Right lobe of liver (tissue), 6 donors: ENCODE measurements around the gene FITM1. TPM values are rescaled to one million over a fixed set of nuclear protein-coding genes. Genes with fewer than 3 reads are reported as not detected.

Experiments
- ATAC-seq, 4 donors: fragments of 200-7000 bp; cut with Tn5 transposase; one replicate each; pipeline ENCODE4 v1.9.1; 2020; ENCODE audit warnings: mild to moderate bottlenecking in 4 of 4, moderate library complexity in 4 of 4
- DNase-seq, 3 donors: peaks; one replicate each; pipeline ENCODE4 v3.0.0-alpha.2; 2020
- H3K27ac ChIP-seq, 3 donors: fragments of 200-600 bp; one replicate each; pipeline ENCODE4 v1.8.0; 2022
- H3K27me3 ChIP-seq, 2 donors: fragments of 200-600 bp; one replicate each; pipeline ENCODE4 v1.8.0; 2022
- H3K36me3 ChIP-seq, 4 donors: fragments of 200-600 bp; sonication (generic) in 1 of 4; one replicate each; pipeline versions ENCODE4 v1.5.1 to v1.8.0; 2017 to 2022; ENCODE audit warnings: control low read depth in 1 of 4
- H3K4me1 ChIP-seq, 4 donors: fragments of 200-600 bp; sonication (generic) in 1 of 4; one replicate each; pipeline versions ENCODE4 v1.5.1 to v1.8.0; 2017 to 2022; ENCODE audit warnings: control low read depth in 1 of 4
- H3K4me3 ChIP-seq, 3 donors: fragments of 200-600 bp; one replicate each; pipeline ENCODE4 v1.8.0; 2022
- H3K9me3 ChIP-seq, 4 donors: fragments of 200-600 bp; sonication (generic) in 1 of 4; one replicate each; pipeline versions ENCODE4 v1.5.1 to v1.8.0; 2017 to 2022; ENCODE audit warnings: control low read depth in 1 of 4
- POLR2A ChIP-seq: fragments of 450-650 bp; IDR thresholded peaks from one replicate; pipeline ENCODE4 v1.6.1; 2017; ENCODE audit warnings: antibody characterized with exemption, mild to moderate bottlenecking
- whole genome bisulfite sequencing: methylation state at CpG from one replicate; pipeline ENCODE4 v1.1.6; 2018; ENCODE audit warnings: low coverage, low lambda C conversion rate; ENCODE audit not compliant: insufficient coverage; ENCODE audit errors: missing lambda C conversion rate; 5-methylcytosine and 5-hydroxymethylcytosine counted together
- intact Hi-C, 2 donors: fragments of 100-400 bp; cut with DNase I; formaldehyde crosslinking; loops; one replicate each; pipeline versions ENCODE4 v1.11.2 to v1.14.1; 2022
- total RNA-seq, 6 experiments: library from RNA; depleted of rRNA in 2 of 6; stranded (reverse); fragments of >200 nt in 2 of 6; fragmentation: NEBNext Ultra II Directional in 3 of 6; extraction: Animal tissue kit (Norgen Biotek cat#: 25700) in 3 of 6; gene quantifications; one replicate each; pipeline versions ENCODE4 v1.1.0 to v1.2.4, GENCODE V29; 2016 to 2023
- TF ChIP-seq, protein P1 (sequence below), 4 donors: fragments of 200-600 bp in 3 of 4; fragments of 450-650 bp in 1 of 4; IDR thresholded peaks; one replicate each; pipeline versions ENCODE4 v1.5.1 to v1.8.0; 2016 to 2022; ENCODE audit warnings: antibody characterized with exemption in 4 of 4, mild to moderate bottlenecking in 2 of 4
- donor health status: DM: no; HTN: yes; CAD: no.
- donor health status: DM: no; HTN: no; CAD: no.
- donor health status: DM: no; HTN: no; CAD: no.
- donor health status: DM: no; HTN: yes; CAD: no.
- donor health status: DM: no; HTN: yes; CAD: no.

The FITM1 gene
- total RNA-seq, 6 experiments from 2014 or later = 1.5 to 32.5 (median 9.3) TPM

DNA sequence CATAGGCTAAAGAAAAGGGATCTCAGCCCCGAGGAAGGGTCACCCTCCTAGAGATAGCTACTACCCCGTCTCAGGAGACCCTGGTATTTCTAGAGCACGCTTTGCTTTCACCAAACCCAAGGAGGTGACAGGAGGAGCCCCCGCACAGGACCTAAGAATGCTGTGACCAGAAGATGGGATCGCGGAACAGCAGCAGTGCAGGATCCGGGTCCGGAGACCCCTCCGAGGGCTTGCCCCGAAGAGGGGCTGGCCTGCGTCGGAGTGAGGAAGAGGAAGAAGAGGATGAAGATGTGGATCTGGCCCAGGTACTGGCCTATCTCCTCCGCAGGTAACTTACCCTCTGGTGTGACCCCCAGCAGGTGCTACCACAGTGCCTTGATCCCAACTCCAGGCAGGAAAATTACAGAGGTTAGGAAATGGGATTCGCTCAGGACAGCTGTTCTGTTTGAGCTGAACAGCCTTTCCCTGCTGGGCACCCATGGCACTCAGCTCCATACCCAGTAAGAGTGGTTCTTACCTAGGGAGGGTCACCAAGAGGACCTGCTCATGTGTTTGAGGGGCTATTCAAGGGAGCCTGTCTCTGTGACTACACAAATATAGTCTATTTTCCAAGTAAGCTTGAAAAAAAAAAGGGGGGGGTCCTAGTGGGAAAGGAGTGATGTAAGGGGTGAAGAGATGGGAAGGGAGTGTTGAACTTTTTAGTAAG, 14.9 kb upstream of the FITM1 start:
- intact Hi-C loops = no loop called here
- Histone ChIP-seq H3K36me3 (peaks cover 0 to 36% (median 12%) of the 10 kb centered on the region in 4 donors), H3K4me3 (peak overlapping the region; percentile 50 to 82 (median 82)), H3K27ac (peak overlapping the region; percentile 88 to 100 (median 89)), H3K27me3 (no peaks in the 10 kb centered on the region), H3K9me3 (no peaks in the 10 kb centered on the region), H3K4me1 (peaks cover 0 to 27% (median 9%) of the 10 kb centered on the region in 4 donors)
- ATAC-seq = no peak
- WGBS = 0% methylated on average over 10 of the region's 14 CpGs
- TF ChIP-seq, protein P1, sequence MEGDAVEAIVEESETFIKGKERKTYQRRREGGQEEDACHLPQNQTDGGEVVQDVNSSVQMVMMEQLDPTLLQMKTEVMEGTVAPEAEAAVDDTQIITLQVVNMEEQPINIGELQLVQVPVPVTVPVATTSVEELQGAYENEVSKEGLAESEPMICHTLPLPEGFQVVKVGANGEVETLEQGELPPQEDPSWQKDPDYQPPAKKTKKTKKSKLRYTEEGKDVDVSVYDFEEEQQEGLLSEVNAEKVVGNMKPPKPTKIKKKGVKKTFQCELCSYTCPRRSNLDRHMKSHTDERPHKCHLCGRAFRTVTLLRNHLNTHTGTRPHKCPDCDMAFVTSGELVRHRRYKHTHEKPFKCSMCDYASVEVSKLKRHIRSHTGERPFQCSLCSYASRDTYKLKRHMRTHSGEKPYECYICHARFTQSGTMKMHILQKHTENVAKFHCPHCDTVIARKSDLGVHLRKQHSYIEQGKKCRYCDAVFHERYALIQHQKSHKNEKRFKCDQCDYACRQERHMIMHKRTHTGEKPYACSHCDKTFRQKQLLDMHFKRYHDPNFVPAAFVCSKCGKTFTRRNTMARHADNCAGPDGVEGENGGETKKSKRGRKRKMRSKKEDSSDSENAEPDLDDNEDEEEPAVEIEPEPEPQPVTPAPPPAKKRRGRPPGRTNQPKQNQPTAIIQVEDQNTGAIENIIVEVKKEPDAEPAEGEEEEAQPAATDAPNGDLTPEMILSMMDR (IDR thresholded peaks at IDR 0.05) = no peak
- TF ChIP-seq POLR2A = no peak
- DNase-seq = no peak

DNA sequence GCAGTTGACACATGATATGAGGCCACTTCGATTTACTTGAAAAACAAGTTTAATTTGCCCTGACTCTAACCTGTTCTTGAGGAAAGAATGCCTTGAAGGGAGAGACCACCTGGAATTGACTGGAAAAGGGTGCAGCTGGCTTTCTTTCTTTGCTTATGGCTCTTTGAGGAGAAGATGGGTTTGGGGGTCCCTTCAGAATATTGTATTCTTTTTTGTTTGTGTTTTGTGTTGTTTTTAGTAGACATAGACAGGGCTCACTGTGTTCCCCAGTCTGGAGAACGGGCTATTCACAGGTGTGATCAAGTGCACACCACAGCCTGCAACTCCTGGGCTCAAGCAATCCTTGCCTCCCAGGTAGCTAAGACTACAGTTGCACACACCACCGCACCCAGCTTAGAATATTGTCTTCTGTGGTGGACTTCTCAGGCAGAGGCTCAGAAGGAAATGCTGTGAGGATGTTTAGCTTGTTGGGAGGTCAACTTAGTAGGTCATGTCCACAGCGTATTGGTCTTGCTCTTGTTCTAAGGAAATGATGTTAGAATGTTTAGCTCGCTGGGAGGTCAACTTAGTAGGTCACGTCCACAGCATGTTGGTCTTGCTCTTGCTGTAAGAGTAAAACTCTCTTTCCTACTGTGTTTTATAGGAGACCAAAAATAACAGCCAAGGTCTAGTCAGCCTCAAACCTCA, 14.2 kb upstream of the FITM1 start:
- Histone ChIP-seq H3K4me1 (peaks cover 0 to 22% (median 6%) of the 10 kb centered on the region in 4 donors), H3K27me3 (no peaks in the 10 kb centered on the region), H3K9me3 (no peaks in the 10 kb centered on the region), H3K27ac (peak overlapping the region; percentile 88 to 100 (median 89)), H3K36me3 (peaks cover 0 to 43% (median 16%) of the 10 kb centered on the region in 4 donors), H3K4me3 (peak overlapping the region; percentile 50 to 82 (median 82))
- TF ChIP-seq, protein P1 (IDR thresholded peaks at IDR 0.05) = no peak
- TF ChIP-seq POLR2A = no peak
- ATAC-seq (no peak), DNase-seq (no peak)
- intact Hi-C loops = no loop called here
- 21% methylated on average over 6 of the region's 6 CpGs for WGBS

GRCh38 chr14:24117179-24117578, 13.3 kb upstream of the FITM1 start:
- no peaks in the 10 kb centered on the region for H3K27me3 ChIP-seq
- peak overlapping the region in 1 of 3 donors; percentile 100 for H3K27ac ChIP-seq
- H3K36me3 ChIP-seq = peaks cover 3 to 52% (median 21%) of the 10 kb centered on the region in 4 donors
- no peaks in the 10 kb centered on the region for H3K9me3 ChIP-seq
- H3K4me1 ChIP-seq = peaks cover 0 to 22% (median 6%) of the 10 kb centered on the region in 4 donors
- ATAC-seq = no peak
- intact Hi-C loops = no loop called here
- no peak for TF ChIP-seq POLR2A
- TF ChIP-seq, protein P1 (IDR thresholded peaks at IDR 0.05) = no peak
- peak; percentile 59 to 84 (median 80) for DNase-seq
- WGBS = 23% methylated on average over 3 of the region's 6 CpGs
- peak overlapping the region in 2 of 3 donors; percentile 82 for H3K4me3 ChIP-seq

DNA sequence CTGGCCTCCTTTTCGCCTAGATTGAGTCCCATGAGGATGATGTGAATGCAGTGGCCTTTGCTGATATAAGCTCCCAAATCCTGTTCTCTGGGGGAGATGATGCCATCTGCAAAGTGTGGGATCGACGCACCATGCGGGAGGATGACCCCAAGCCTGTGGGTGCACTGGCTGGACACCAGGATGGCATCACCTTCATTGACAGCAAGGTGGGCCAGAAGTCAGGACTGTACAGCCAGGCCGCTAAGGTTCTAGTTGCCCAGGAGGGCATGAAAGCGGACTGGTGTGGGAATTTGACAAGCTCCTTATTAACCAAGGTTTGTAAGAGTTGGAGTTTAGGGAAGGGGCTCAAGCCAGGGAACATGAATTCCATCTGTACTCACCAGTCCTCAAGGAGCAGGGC, 10.8 kb upstream of the FITM1 start:
- WGBS = 93% methylated on average over 2 of the region's 6 CpGs
- no peak overlapping the region for H3K27ac ChIP-seq
- peaks cover 3 to 74% (median 27%) of the 10 kb centered on the region in 4 donors for H3K36me3 ChIP-seq
- no peak for TF ChIP-seq POLR2A
- TF ChIP-seq, protein P1 (IDR thresholded peaks at IDR 0.05) = no peak
- no peak for ATAC-seq
- no peaks in the 10 kb centered on the region for H3K9me3 ChIP-seq
- H3K27me3 ChIP-seq = no peaks in the 10 kb centered on the region
- intact Hi-C loops = no loop called here
- DNase-seq = no peak
- H3K4me3 ChIP-seq = no peak overlapping the region
- peaks cover 0 to 17% (median 4%) of the 10 kb centered on the region in 4 donors for H3K4me1 ChIP-seq
